Measurements from ENCODE around the gene PCGF2. TPM values are rescaled to one million over a fixed set of nuclear protein-coding genes. Genes with fewer than 3 reads are reported as not detected.

PCGF2 gene
- total RNA-seq, 1 donor from 2014 or later, result 70.1 TPM

DNA sequence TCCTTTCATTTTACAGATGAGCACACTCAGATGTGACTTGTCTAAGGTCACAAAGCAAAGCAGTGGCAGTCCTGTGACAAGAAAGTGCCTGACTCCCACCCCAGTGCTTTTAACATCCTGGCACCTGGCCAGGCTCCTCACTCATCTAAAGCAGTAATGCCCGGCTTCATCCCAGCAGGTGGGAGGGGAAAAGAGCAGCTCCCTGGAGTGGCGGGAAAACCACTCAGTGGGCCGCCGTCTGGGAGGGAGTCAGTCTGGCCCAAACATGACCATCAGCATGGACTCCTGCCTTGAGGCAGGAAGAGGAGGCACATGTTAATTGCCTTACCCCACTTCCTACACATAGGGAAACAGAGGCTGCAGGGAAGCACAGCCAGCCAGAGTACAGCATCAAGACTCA lies 2.6 kb downstream of the PCGF2 start:
- DNase-seq, result no peak
- H3K4me1 Mint-ChIP-seq (ENCODE audit: low read depth, unreplicated experiment), result peaks cover 38% of the 10 kb centered on the region
- peak overlapping the region; percentile 95 for H3K4me3 Mint-ChIP-seq (ENCODE audit: unreplicated experiment)
- TF ChIP-seq, protein P1, sequence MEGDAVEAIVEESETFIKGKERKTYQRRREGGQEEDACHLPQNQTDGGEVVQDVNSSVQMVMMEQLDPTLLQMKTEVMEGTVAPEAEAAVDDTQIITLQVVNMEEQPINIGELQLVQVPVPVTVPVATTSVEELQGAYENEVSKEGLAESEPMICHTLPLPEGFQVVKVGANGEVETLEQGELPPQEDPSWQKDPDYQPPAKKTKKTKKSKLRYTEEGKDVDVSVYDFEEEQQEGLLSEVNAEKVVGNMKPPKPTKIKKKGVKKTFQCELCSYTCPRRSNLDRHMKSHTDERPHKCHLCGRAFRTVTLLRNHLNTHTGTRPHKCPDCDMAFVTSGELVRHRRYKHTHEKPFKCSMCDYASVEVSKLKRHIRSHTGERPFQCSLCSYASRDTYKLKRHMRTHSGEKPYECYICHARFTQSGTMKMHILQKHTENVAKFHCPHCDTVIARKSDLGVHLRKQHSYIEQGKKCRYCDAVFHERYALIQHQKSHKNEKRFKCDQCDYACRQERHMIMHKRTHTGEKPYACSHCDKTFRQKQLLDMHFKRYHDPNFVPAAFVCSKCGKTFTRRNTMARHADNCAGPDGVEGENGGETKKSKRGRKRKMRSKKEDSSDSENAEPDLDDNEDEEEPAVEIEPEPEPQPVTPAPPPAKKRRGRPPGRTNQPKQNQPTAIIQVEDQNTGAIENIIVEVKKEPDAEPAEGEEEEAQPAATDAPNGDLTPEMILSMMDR (IDR thresholded peaks at IDR 0.05; ENCODE audit: partially characterized antibody, unreplicated experiment), result no peak
- peaks cover 18% of the 10 kb centered on the region for H3K9me3 Mint-ChIP-seq (ENCODE audit: unreplicated experiment)
- no peak overlapping the region for H3K27ac Mint-ChIP-seq (ENCODE audit: unreplicated experiment)
- H3K27me3 Mint-ChIP-seq (ENCODE audit: unreplicated experiment), result peaks cover 12% of the 10 kb centered on the region
- H3K36me3 Mint-ChIP-seq (ENCODE audit: unreplicated experiment), result no peaks in the 10 kb centered on the region

DNA sequence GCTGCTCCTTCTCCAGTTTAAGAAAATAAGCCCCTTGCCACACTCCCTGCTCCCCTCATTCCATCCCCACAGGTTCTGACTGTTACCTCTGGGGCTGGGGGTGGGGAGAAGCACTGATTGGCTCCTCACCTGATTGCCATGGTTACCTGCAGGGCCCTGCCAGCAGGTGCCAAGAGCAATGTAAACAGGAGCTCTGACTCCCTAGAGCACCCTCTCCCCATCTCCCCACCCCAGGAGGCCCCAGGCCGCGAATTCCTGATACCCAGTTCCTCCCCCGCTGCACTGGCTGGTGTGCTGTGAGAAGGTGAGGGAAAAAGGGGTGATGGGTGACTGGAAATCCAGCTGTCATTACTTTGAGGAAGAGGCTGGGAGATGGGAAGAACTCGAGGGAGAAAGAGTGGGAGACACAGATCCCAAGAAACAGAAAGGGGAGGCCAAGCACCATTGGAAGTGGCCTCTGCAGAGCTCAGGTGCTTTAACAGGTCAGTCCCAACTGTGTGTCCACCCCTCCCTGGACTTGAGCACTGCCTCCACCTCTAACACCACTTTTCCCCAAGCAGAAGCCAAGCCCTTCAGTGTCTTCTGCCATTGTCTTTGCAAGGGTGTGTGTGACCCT lies 4.5 kb downstream of the PCGF2 start:
- peaks cover 39% of the 10 kb centered on the region for H3K4me1 Mint-ChIP-seq (ENCODE audit: low read depth, unreplicated experiment)
- TF ChIP-seq, protein P1 (IDR thresholded peaks at IDR 0.05; ENCODE audit: partially characterized antibody, unreplicated experiment), result no peak
- peaks cover 9% of the 10 kb centered on the region for H3K27me3 Mint-ChIP-seq (ENCODE audit: unreplicated experiment)
- no peak overlapping the region for H3K27ac Mint-ChIP-seq (ENCODE audit: unreplicated experiment)
- H3K36me3 Mint-ChIP-seq (ENCODE audit: unreplicated experiment), result no peaks in the 10 kb centered on the region
- H3K4me3 Mint-ChIP-seq (ENCODE audit: unreplicated experiment), result peak overlapping the region; percentile 43
- H3K9me3 Mint-ChIP-seq (ENCODE audit: unreplicated experiment), result peaks cover 17% of the 10 kb centered on the region
- no peak for DNase-seq

DNA sequence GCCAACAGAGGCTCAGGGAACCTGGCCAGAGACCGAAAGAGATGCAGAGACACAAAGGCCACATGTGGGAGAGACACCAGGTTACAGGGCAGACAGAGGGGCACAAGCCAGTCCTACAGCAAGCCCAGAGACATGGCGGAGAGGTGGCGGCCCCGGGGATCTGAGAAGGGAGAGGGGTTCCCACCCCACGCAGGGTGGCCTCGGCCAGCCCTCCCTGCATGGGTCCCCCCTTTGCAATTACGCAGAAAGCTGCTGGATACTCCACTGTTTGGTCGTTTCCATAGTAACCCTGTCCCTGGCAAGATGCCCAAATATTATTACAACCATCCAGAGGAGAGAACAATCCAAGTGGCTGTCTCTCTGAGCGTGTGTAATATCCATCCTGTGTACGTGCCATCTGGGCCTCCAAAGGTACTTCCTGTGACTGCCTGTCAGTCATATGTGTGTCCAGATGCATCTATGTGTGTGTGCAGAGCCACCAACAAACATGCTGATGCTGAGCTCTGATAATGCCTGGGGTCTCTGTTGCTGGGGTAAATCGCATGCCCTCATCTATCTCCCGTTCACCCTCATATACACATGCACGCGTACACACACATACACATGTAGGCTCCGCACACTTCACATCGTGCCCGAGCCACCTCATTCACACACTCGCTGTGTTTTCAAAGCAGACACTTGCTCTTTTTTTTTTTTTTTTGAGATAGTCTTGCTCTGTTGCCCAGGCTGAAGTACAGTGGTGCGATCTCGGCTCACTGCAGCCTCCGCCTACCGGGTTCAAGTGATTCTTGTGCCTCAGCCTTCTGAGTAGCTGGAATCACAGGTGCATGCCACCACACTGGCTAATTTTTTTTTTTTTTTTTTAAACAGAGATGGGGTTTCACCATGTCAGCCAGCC lies 5.5 kb downstream of the PCGF2 start:
- TF ChIP-seq, protein P1 (IDR thresholded peaks at IDR 0.05; ENCODE audit: partially characterized antibody, unreplicated experiment), result no peak
- no peak for DNase-seq
- Mint-ChIP-seq H3K36me3 (ENCODE audit: unreplicated experiment) (peaks cover 5% of the 10 kb centered on the region), H3K27ac (ENCODE audit: unreplicated experiment) (peak overlapping the region; percentile 57), H3K4me1 (ENCODE audit: low read depth, unreplicated experiment) (peaks cover 39% of the 10 kb centered on the region), H3K9me3 (ENCODE audit: unreplicated experiment) (peaks cover 19% of the 10 kb centered on the region), H3K27me3 (ENCODE audit: unreplicated experiment) (peaks cover 9% of the 10 kb centered on the region), H3K4me3 (ENCODE audit: unreplicated experiment) (peak overlapping the region; percentile 76)

DNA sequence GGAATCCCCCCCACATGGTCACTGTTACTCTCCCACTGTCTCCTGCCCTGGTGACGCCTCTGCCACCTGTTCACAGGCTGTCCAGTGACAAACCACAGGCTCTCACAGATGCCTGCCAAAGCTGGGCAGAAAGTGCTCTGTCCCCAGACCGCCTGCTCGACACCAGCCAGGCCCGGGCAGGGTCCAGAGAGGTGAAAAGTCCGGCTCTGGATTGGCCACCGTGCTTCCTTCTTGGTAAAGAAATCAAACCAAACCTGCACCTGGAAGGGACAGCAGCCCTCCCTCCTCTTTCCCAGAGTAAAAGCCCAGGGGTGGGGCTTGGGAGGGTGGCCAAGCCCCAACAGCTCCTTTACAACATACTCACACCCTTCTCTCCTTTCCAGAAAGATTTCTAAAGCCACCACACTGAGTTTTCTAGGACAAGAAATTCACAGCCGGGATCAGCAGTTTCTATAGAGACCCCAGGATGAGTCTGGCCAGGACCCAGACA lies 6.2 kb downstream of the PCGF2 start:
- peak overlapping the region; percentile 76 for H3K4me3 Mint-ChIP-seq (ENCODE audit: unreplicated experiment)
- H3K9me3 Mint-ChIP-seq (ENCODE audit: unreplicated experiment), result peaks cover 19% of the 10 kb centered on the region
- no peak for DNase-seq
- H3K27me3 Mint-ChIP-seq (ENCODE audit: unreplicated experiment), result peaks cover 9% of the 10 kb centered on the region
- TF ChIP-seq, protein P1 (IDR thresholded peaks at IDR 0.05; ENCODE audit: partially characterized antibody, unreplicated experiment), result no peak
- peak overlapping the region; percentile 57 for H3K27ac Mint-ChIP-seq (ENCODE audit: unreplicated experiment)
- H3K36me3 Mint-ChIP-seq (ENCODE audit: unreplicated experiment), result peaks cover 5% of the 10 kb centered on the region
- peaks cover 39% of the 10 kb centered on the region for H3K4me1 Mint-ChIP-seq (ENCODE audit: low read depth, unreplicated experiment)
